ENCODE data around the gene SDR42E1. TPM values are rescaled to one million over a fixed set of nuclear protein-coding genes. Genes with fewer than 3 reads are reported as not detected.
A peak's percentile ranks its signal among the peaks of the same experiment; 100 is the strongest.

Gene SDR42E1
- total and polyA plus RNA-seq, 3 donors from 2014 or later, result 6.5 to 10.1 (median 6.9) TPM

- Histone ChIP-seq H3K9me3 (no peaks in the 10 kb centered on the region), H3K27ac (no peak overlapping the region), H3K36me3 (ENCODE audit: low read depth, missing control alignments) (no peaks in the 10 kb centered on the region), H3K4me1 (no peaks in the 10 kb centered on the region), H3K4me3 (no peak overlapping the region), H3K27me3 (no peaks in the 10 kb centered on the region)
- no peak for TF ChIP-seq CTCF (IDR thresholded peaks at IDR 0.05)
- TF ChIP-seq POLR2A (IDR thresholded peaks at IDR 0.05), result no peak
- DNase-seq, result no peak
- 69 to 74% methylated on average over 5 of the region's 5 CpGs for WGBS, 2 donors
- intact Hi-C loops (cut with DNase I; ENCODE audit: low total_unique reads), result no loop called here
These were observed 6.7 kb downstream of the SDR42E1 start for GRCh38 chr16:82004601-82005000.

DNA sequence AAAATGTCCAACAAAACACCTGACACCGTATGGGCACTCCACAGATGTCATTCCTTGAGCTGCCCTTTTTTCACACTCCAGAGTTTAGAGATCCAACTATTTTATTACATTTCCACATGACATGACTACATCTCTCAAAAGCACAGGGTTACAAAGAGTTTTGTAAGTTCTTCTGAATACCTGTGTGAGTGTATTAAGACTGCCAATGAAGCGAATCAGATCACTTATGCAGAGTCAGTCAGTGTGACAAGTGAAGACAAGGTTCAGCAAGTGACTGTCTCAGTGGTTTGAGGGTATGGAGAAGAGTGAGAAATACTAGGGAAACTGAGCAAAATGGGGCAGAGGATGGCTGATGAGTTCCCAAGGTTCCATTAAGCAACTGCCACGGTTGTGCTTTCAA lies 8.4 kb downstream of the SDR42E1 start:
- H3K36me3 ChIP-seq (ENCODE audit: low read depth, missing control alignments), result no peaks in the 10 kb centered on the region
- no peak overlapping the region for H3K4me3 ChIP-seq
- WGBS, 2 donors, result 76 to 82% methylated on average over 3 of the region's 3 CpGs
- no peaks in the 10 kb centered on the region for H3K9me3 ChIP-seq
- no peak for DNase-seq
- H3K27ac ChIP-seq, result no peak overlapping the region
- no peak for TF ChIP-seq POLR2A (IDR thresholded peaks at IDR 0.05)
- TF ChIP-seq CTCF (IDR thresholded peaks at IDR 0.05), result no peak
- H3K27me3 ChIP-seq, result no peaks in the 10 kb centered on the region
- intact Hi-C loops (cut with DNase I; ENCODE audit: low total_unique reads), result no loop called here
- no peaks in the 10 kb centered on the region for H3K4me1 ChIP-seq

DNA sequence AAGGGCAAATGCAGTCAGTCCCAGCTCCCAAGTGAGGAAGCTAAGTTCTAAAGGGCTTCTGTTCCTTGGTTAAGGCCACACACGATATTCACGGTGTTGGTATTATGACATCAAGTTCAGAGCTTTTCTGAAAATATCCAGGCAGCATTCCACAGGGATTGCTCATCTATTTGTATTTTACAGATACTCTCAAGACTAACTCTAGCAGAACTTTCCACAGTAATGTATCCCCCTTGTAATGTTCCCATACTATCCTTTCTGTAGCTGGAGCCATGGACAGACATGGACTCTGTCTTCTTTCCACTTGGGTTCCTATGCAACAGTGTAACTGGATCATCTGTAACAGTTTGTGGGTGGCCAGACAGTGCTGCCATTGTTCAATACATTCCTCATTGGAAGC lies 13.5 kb downstream of the SDR42E1 start:
- Histone ChIP-seq H3K27ac (no peak overlapping the region), H3K4me3 (no peak overlapping the region), H3K9me3 (no peaks in the 10 kb centered on the region), H3K27me3 (no peaks in the 10 kb centered on the region), H3K4me1 (no peaks in the 10 kb centered on the region), H3K36me3 (ENCODE audit: low read depth, missing control alignments) (no peaks in the 10 kb centered on the region)
- peak; percentile 53 for DNase-seq
- TF ChIP-seq CTCF (IDR thresholded peaks at IDR 0.05) (no peak), POLR2A (IDR thresholded peaks at IDR 0.05) (no peak)
- intact Hi-C loops (cut with DNase I; ENCODE audit: low total_unique reads), result no loop called here
- WGBS, 2 donors, result 42 to 54% methylated on average over 2 of the region's 2 CpGs

GRCh38 chr16:81996664-81997509 lies 14.4 kb downstream of the SDR42E1 start:
- 75 to 81% methylated on average over 10 to 11 of the region's 11 CpGs for WGBS, 2 donors
- DNase-seq, result no peak

More at GRCh38 chr16:81996664-81997509, 14.4 kb downstream of the SDR42E1 start:
- no peaks in the 10 kb centered on the region for H3K27me3 ChIP-seq
- H3K9me3 ChIP-seq, result no peaks in the 10 kb centered on the region
- no peaks in the 10 kb centered on the region for H3K4me1 ChIP-seq
- H3K27ac ChIP-seq, result no peak overlapping the region
- no peak overlapping the region for H3K4me3 ChIP-seq
- no peak for TF ChIP-seq POLR2A (IDR thresholded peaks at IDR 0.05)
- TF ChIP-seq CTCF (IDR thresholded peaks at IDR 0.05), result no peak
- intact Hi-C loops (cut with DNase I; ENCODE audit: low total_unique reads), result no loop called here
- H3K36me3 ChIP-seq (ENCODE audit: low read depth, missing control alignments), result no peaks in the 10 kb centered on the region

All from testis (tissue), 3 donors.